Smooth muscle cell (in vitro differentiated cells): ENCODE measurements around the gene TMPRSS12. TPM values are rescaled to one million over a fixed set of nuclear protein-coding genes. Genes with fewer than 3 reads are reported as not detected.
"Not testable (repeated sequence)": the region's sequence is repeated elsewhere in the genome, so short reads cannot be mapped to it uniquely, and the experiment has no call there.

Source experiments
- DNase-seq: peaks from one replicate; lab custom pipeline; 2025; ENCODE audit not compliant: unreplicated experiment; lab: John Stamatoyannopoulos, UW
- H2AFZ ChIP-seq: fragments of 200-600 bp; sonication (generic); 2 replicates; pipeline ENCODE4 v1.6.0; 2016; ENCODE audit warnings: antibody characterized with exemption, low read depth, mild to moderate bottlenecking
- H3F3A ChIP-seq: fragments of 200-600 bp; sonication (generic); 2 replicates; pipeline ENCODE4 v1.6.0; 2017; ENCODE audit warnings: antibody characterized with exemption, low read depth
- H3K27ac ChIP-seq: fragments of 200-600 bp; sonication (generic); 2 replicates; pipeline ENCODE4 v1.5.1; 2016; ENCODE audit warnings: low read depth, mild to moderate bottlenecking
- H3K27me3 ChIP-seq: fragments of 200-600 bp; sonication (generic); 2 replicates; pipeline ENCODE4 v1.6.1; 2016; ENCODE audit warnings: low read depth, mild to moderate bottlenecking
- H3K36me3 ChIP-seq: fragments of 200-600 bp; sonication (generic); 2 replicates; pipeline ENCODE4 v1.5.1; 2016; ENCODE audit warnings: low read depth
- H3K4me1 ChIP-seq: fragments of 200-600 bp; sonication (generic); 2 replicates; pipeline ENCODE4 v1.5.1; 2016; ENCODE audit warnings: low read depth
- H3K4me2 ChIP-seq: fragments of 200-600 bp; sonication (generic); 2 replicates; pipeline ENCODE4 v1.6.0; 2016; ENCODE audit warnings: mild to moderate bottlenecking
- H3K4me3 ChIP-seq: fragments of 200-600 bp; sonication (generic); 2 replicates; pipeline ENCODE4 v1.5.1; 2016; ENCODE audit warnings: mild to moderate bottlenecking
- H3K79me2 ChIP-seq: fragments of 200-600 bp; sonication (generic); 2 replicates; pipeline ENCODE4 v1.6.0; 2016; ENCODE audit warnings: low read depth, mild to moderate bottlenecking
- H3K9ac ChIP-seq: fragments of 200-600 bp; sonication (generic); 2 replicates; pipeline ENCODE4 v1.6.0; 2016; ENCODE audit warnings: low read depth
- H3K9me3 ChIP-seq: fragments of 200-600 bp; sonication (generic); replicated peaks from 2 replicates; pipeline ENCODE4 v1.5.1; 2016; ENCODE audit warnings: low read depth
- H4K20me1 ChIP-seq: fragments of 200-600 bp; sonication (generic); 2 replicates; pipeline ENCODE4 v1.6.0; 2016; ENCODE audit warnings: low read depth
- CTCF ChIP-seq: fragments of 200-600 bp; sonication (generic); IDR thresholded peaks from 2 replicates; pipeline ENCODE4 v1.5.1; 2017; ENCODE audit warnings: borderline replicate concordance, mild to moderate bottlenecking, antibody characterized with exemption; ENCODE audit not compliant: insufficient read depth, poor library complexity, severe bottlenecking
- WGBS: methylation state at CpG from one replicate; pipeline ENCODE4 v1.1.7; 2016; ENCODE audit warnings: low lambda C conversion rate; 5-methylcytosine and 5-hydroxymethylcytosine counted together
- polyA plus RNA-seq: library from polyadenylated mRNA; unstranded; fragments of >200 nt; fragmentation: Nextera tagmentation; extraction: Ambion mirVana; gene quantifications from 2 replicates; pipeline ENCODE4 v1.2.1, GENCODE V29; 2016
- total RNA-seq: library from RNA; depleted of rRNA; stranded (reverse); fragments of >200 nt; gene quantifications from 2 replicates; pipeline ENCODE4 v1.2.3, GENCODE V29; 2014

TMPRSS12 gene
- total and polyA plus RNA-seq, 2 experiments from 2014 or later = not detected

- Histone ChIP-seq H3K9ac (no peak overlapping the region), H2AFZ (no peak overlapping the region), H3K4me2 (no peak overlapping the region), H3K79me2 (no peaks in the 10 kb centered on the region), H3K9me3 (no peaks in the 10 kb centered on the region), H4K20me1 (no peaks in the 10 kb centered on the region), H3K36me3 (no peaks in the 10 kb centered on the region), H3K4me3 (no peak overlapping the region), H3F3A (no peaks in the 10 kb centered on the region), H3K27ac (no peak overlapping the region), H3K27me3 (no peaks in the 10 kb centered on the region), H3K4me1 (no peaks in the 10 kb centered on the region)
- 97% methylated on average over 4 of the region's 4 CpGs for WGBS
- DNase-seq = no peak
- no peak for TF ChIP-seq CTCF
These were observed 59.0 kb downstream of the TMPRSS12 start for GRCh38 chr12:50901685-50902113.

GRCh38 chr12:50908479-50908878 lies 65.8 kb downstream of the TMPRSS12 start:
- H2AFZ ChIP-seq, H3K36me3 ChIP-seq, H3K9ac ChIP-seq, H3K79me2 ChIP-seq, H3F3A ChIP-seq, H3K9me3 ChIP-seq, H4K20me1 ChIP-seq, DNase-seq, H3K4me3 ChIP-seq, H3K4me2 ChIP-seq, H3K4me1 ChIP-seq, H3K27ac ChIP-seq, H3K27me3 ChIP-seq: not testable (repeated sequence)
- 93% methylated on average over 5 of the region's 5 CpGs for WGBS

GRCh38 chr12:50912361-50912760 lies 69.6 kb downstream of the TMPRSS12 start:
- not testable (repeated sequence) for H3K79me2 ChIP-seq, H3K4me3 ChIP-seq, H3K4me2 ChIP-seq, H3K36me3 ChIP-seq, H4K20me1 ChIP-seq, H2AFZ ChIP-seq, H3K4me1 ChIP-seq, H3F3A ChIP-seq, DNase-seq, H3K27me3 ChIP-seq, H3K27ac ChIP-seq, H3K9ac ChIP-seq
- H3K9me3 ChIP-seq = peaks cover 13% of the 10 kb centered on the region
- 92% methylated on average over 6 of the region's 6 CpGs for WGBS

GRCh38 chr12:50913224-50913623 lies 70.5 kb downstream of the TMPRSS12 start:
- H3K27me3 ChIP-seq = no peaks in the 10 kb centered on the region
- no peak overlapping the region for H3K9ac ChIP-seq
- no peak overlapping the region for H3K4me2 ChIP-seq
- H3K27ac ChIP-seq = no peak overlapping the region
- H3K4me3 ChIP-seq = no peak overlapping the region
- no peaks in the 10 kb centered on the region for H3K79me2 ChIP-seq
- H3F3A ChIP-seq = no peaks in the 10 kb centered on the region
- H4K20me1 ChIP-seq = no peaks in the 10 kb centered on the region
- H2AFZ ChIP-seq = no peak overlapping the region
- no peak for DNase-seq
- 86% methylated on average over 2 of the region's 2 CpGs for WGBS
- no peaks in the 10 kb centered on the region for H3K4me1 ChIP-seq
- TF ChIP-seq CTCF = no peak
- H3K36me3 ChIP-seq = no peaks in the 10 kb centered on the region
- H3K9me3 ChIP-seq = peaks cover 14% of the 10 kb centered on the region

- 95% methylated on average over 6 of the region's 6 CpGs for whole genome bisulfite sequencing
These were observed 72.3 kb downstream of the TMPRSS12 start for GRCh38 chr12:50914872-50915484.

More at GRCh38 chr12:50914872-50915484, 72.3 kb downstream of the TMPRSS12 start:
- Histone ChIP-seq H3K4me3 (no peak overlapping the region), H3K9me3 (peaks cover 14% of the 10 kb centered on the region), H4K20me1 (no peaks in the 10 kb centered on the region), H3K36me3 (no peaks in the 10 kb centered on the region), H3K27me3 (no peaks in the 10 kb centered on the region), H3K9ac (no peak overlapping the region), H3F3A (no peaks in the 10 kb centered on the region), H3K4me1 (peaks cover 6% of the 10 kb centered on the region), H3K79me2 (no peaks in the 10 kb centered on the region), H2AFZ (no peak overlapping the region), H3K27ac (no peak overlapping the region), H3K4me2 (no peak overlapping the region)
- no peak for TF ChIP-seq CTCF
- no peak for DNase-seq
